Mononuclear cell (primary cell): ENCODE measurements around the gene SHC2. TPM values are rescaled to one million over a fixed set of nuclear protein-coding genes. Genes with fewer than 3 reads are reported as not detected.
"Not testable (repeated sequence)": the region's sequence is repeated elsewhere in the genome, so short reads cannot be mapped to it uniquely, and the experiment has no call there.

Experiments
- H3K27me3 ChIP-seq: 2 replicates; pipeline ENCODE4 v1.6.0; 2011; ENCODE audit warnings: low read length, control low read depth; ENCODE audit not compliant: insufficient read depth
- H3K4me1 ChIP-seq: 2 replicates; pipeline ENCODE4 v1.5.1; 2011; ENCODE audit warnings: mild to moderate bottlenecking, low read length, control low read depth; ENCODE audit not compliant: insufficient read depth
- H3K4me3 ChIP-seq: 2 replicates; pipeline ENCODE4 v1.5.1; 2011; ENCODE audit warnings: mild to moderate bottlenecking, low read length, moderate library complexity
- H3K9me3 ChIP-seq: 2 replicates; pipeline ENCODE4 v1.5.1; 2011; ENCODE audit warnings: low read depth, mild to moderate bottlenecking, control low read depth, low read length
- total RNA-seq: library from RNA; depleted of rRNA; stranded (reverse); fragments of >200 nt; gene quantifications from one replicate; pipeline ENCODE4 v1.2.3, GENCODE V29; 2012

Gene SHC2
- total RNA-seq, 1 donor: 0.42 TPM

DNA sequence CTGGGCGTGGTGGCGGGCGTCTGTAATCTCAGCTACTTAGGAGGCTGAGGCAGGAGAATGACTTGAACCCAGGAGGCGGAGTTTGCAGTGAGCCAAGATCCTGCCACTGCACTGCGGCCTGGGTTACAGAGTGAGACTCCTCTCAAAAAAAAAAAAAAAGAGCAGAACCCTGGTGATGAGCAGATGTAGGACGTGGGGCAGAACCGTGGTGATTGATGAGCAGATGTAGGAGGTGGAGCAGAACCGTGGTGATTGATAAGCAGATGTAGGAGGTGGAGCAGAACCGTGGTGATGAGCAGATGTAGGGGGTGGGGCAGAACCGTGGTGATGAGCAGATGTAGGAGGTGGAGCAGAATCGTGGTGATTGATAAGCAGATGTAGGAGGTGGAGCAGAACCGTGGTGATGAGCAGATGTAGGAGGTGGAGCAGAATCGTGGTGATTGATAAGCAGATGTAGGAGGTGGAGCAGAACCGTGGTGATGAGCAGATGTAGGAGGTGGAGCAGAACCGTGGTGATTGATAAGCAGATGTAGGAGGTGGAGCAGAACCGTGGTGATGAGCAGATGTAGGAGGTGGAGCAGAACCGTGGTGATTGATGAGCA, 80.1 kb downstream of the SHC2 start:
- not testable (repeated sequence) for H3K4me3 ChIP-seq

DNA sequence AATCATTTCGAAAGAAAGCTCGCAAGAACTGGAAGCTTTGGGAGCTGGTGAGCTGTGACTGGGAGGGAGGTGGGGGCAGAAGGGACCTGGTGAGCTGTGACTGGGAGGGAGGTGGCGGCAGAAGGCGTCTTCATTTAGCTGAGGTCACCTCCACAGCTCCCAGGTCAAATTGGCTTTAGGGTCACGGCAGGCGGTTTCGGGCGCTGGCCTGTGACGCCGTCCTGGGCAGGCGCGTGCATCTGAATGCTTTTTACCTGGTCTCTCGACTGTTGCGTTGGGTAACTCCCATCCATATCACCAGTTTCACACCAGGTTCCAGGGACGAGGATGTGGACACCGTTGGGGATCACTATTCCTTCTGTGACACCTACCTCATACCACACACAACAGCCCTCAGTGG, 81.0 kb downstream of the SHC2 start:
- Histone ChIP-seq H3K9me3 (no peaks in the 10 kb centered on the region), H3K27me3 (peaks cover 10% of the 10 kb centered on the region), H3K4me1 (no peaks in the 10 kb centered on the region), H3K4me3 (no peak overlapping the region)

More for the DNA sequence above, 80.1 kb downstream of the SHC2 start:
- not testable (repeated sequence) for H3K9me3 ChIP-seq, H3K4me1 ChIP-seq
- H3K27me3 ChIP-seq: peaks cover 10% of the 10 kb centered on the region

DNA sequence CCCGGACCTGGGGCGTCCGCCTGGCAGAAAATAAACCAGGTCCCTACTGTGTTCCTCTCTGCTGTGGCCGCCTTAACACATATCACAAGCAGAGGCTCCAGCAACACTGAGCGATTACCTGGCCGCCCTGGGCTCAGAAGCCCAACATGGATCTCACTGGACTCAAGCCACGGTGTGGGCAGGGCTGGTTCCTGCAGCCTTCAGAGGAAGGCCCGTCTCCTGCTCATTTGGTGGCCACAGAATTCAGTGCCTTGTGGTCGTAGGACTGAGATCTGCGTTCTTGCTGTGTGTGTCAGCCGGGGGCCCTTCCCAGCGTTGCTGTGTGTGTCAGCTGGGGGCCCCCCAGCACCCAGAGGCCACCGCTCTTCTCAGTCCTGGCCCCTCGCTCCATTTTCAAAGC, 82.1 kb downstream of the SHC2 start:
- no peaks in the 10 kb centered on the region for H3K4me1 ChIP-seq
- H3K27me3 ChIP-seq: peaks cover 3% of the 10 kb centered on the region
- H3K4me3 ChIP-seq: no peak overlapping the region
- H3K9me3 ChIP-seq: no peaks in the 10 kb centered on the region

DNA sequence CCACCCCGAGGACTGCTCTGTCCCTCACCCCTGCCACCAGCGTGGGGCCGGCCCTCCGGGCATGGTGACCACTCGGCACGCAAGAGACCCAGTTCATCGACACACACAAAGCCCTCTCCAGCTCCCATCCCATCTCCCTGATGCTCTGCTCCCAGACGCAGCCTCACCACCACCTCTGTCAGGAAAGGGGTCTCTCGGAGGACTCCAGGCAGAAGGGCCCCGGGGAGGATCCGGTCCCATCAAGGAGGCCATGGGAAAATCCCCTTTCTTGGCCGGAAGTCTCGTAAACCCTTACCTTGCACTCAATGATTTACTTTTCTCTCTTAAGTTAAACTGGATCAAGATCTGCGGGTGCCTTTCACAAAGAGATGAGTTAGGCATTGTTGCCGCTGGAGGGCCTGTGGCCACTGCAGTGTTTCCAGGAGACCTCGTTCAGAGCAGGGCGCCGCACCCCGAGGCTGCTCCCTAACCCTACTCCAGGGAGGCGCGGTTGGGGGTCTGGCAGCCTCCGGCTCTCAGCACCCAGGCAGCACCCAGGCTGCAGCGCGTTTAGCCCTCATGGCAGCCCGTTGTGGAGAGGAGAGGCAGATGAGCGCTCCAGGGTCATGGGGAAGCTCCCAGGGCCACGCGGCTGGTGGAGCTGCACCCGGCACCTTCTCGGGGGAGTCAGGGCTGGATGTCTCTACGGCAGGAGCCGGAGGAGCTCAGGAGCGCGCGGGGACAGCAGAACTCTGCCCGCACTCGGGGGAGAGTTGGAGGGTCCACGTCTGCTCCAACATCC, 82.8 kb downstream of the SHC2 start:
- H3K4me3 ChIP-seq: no peak overlapping the region
- no peaks in the 10 kb centered on the region for H3K9me3 ChIP-seq
- H3K27me3 ChIP-seq: no peaks in the 10 kb centered on the region
- no peaks in the 10 kb centered on the region for H3K4me1 ChIP-seq

DNA sequence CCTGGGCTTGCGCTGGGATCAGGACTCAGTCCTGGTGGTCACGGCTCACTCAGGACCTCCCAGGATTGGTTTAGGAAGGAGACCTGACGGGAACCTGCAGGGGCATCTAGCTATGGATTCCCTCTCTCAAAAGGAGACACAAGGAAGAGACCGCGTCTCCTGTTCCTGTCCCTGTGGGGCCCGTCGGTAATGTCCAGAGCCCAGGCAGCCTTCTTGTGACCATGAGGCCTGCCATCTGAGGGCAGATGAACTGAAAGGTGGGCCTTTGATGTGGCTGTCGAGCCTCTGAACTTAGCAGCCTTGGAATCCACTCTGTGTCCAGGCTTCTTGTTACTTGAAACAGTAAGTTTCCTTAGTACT, 84.7 kb downstream of the SHC2 start:
- Histone ChIP-seq H3K9me3 (no peaks in the 10 kb centered on the region), H3K4me3 (no peak overlapping the region), H3K4me1 (no peaks in the 10 kb centered on the region), H3K27me3 (no peaks in the 10 kb centered on the region)

DNA sequence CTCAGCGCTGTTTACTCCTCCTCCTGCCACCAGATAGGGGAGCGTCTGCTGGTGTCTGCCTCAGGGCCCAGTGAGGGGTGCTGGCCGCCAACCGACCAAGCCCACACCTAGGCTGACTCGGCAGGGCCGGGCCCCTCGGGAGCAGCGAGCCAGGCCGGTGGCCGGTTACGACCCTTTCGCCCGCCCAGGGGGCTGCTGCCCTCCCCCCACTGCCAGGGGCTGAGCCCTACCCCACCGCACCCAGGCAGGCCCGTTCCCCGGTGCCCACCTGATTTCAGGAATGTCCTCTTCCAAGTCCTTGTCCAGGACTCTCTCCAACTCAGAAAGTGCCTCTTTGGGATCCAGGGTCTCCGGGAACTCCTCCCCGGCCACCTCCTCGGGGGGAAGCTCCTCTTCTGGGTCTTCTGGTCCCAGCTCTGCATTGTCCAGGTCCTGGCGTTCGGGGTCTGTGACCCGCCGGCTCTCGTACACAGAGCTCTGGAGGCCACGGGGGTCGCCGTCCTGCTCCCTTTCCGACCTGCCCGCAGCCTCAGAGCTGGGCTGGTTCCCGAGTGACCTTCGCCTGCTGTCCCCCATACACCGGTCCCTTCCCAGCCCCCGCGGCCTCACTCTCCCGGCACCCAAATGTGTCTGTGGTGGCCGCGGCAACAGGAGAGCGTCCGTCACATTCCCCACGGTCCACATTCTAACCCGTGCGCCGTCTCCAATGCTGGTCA, 85.3 kb downstream of the SHC2 start:
- Histone ChIP-seq H3K27me3 (no peaks in the 10 kb centered on the region), H3K9me3 (no peaks in the 10 kb centered on the region), H3K4me1 (no peaks in the 10 kb centered on the region), H3K4me3 (no peak overlapping the region)

DNA sequence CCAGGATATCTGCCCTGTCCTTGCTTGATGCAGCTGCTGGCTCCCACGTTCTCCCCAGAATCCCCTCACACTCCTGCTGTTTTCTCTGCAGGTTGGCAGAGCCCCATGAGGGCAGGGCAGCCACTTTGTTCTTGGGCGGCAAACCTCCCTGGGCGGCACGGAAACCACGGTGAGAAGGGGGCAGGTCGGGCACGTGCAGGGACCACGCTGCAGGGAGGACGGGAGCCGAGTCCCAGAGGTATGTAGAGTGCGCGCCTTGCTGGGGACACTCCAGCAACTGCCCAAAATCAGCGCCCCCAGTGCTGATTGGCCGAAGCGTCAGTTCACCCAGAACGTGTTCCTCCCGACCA, 86.0 kb downstream of the SHC2 start:
- no peaks in the 10 kb centered on the region for H3K9me3 ChIP-seq
- no peaks in the 10 kb centered on the region for H3K27me3 ChIP-seq
- H3K4me1 ChIP-seq: no peaks in the 10 kb centered on the region
- no peak overlapping the region for H3K4me3 ChIP-seq

DNA sequence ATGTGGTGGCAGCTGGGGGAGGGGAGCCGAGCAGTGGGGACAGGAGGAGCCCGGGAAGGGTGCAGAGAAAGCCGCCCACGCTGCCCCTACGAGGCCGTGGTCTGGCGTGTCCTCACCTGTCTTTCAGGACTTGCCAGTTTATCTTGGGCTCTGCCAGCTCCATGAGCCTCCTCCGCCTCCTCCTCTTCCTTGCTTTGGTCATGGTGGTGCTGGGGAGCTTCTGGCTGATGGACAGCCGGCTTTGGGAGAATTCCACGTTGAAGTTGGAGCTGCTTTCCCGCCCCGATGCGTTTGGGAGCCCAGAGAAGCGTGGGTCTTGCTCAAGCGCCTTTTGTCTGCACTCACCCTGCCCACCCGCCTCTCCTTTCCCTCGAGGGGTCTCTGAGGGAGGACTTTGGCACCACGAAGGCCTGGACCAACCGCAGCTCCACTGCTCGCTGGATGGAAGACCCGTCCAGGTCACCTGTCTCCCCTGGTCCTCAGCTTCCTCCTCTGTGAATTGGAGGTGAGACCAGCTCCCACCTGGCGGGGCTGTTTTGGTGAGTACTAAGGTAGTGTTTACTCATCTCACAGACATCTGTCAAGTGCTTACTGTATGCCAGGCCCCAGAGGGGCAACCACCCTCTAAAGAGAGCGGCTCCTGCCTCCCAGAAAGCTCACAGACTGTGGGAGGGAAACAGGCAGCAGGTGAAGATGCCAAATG, 86.5 kb downstream of the SHC2 start:
- H3K4me3 ChIP-seq: no peak overlapping the region
- H3K9me3 ChIP-seq: no peaks in the 10 kb centered on the region
- no peaks in the 10 kb centered on the region for H3K4me1 ChIP-seq
- H3K27me3 ChIP-seq: no peaks in the 10 kb centered on the region

DNA sequence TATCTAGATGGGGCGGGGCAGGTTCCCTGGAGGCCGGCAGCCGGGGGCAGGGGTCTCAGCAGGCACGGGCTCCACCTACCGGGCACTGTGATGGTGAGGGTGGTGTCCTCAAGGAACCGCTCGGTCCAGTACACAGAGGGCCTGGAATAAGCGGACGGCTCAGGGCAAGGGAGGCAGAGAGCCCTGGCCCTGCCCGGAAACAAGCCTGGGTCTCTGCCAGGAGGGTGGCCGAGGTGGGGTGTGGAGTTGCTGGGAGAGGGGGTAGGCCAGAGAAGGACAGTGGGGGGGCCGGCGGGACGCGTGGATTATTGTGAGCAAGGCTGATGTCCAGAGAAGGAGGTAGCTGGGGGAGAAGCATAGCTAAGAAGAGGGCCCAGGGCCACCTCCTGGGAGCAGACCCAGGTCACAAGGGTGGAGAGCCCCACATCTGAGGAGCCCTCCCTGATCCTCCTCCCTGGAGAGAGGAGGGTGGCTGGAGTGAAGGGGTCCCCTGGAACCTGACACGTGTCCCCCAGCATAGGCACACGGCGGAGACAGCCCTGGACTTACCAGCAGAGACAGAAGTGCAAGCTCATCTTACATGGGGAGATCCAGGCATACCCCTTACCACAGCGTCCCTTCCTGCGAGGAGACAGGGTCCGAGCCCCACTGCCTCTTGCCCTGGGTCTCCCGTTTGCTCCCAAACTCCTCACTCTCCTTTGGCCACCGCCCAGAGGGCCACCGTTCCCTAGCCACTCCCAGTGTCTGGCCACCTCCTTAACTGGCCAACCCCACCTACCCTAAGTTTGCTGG, 87.2 kb downstream of the SHC2 start:
- H3K4me3 ChIP-seq: no peak overlapping the region
- no peaks in the 10 kb centered on the region for H3K27me3 ChIP-seq
- H3K4me1 ChIP-seq: no peaks in the 10 kb centered on the region
- no peaks in the 10 kb centered on the region for H3K9me3 ChIP-seq

DNA sequence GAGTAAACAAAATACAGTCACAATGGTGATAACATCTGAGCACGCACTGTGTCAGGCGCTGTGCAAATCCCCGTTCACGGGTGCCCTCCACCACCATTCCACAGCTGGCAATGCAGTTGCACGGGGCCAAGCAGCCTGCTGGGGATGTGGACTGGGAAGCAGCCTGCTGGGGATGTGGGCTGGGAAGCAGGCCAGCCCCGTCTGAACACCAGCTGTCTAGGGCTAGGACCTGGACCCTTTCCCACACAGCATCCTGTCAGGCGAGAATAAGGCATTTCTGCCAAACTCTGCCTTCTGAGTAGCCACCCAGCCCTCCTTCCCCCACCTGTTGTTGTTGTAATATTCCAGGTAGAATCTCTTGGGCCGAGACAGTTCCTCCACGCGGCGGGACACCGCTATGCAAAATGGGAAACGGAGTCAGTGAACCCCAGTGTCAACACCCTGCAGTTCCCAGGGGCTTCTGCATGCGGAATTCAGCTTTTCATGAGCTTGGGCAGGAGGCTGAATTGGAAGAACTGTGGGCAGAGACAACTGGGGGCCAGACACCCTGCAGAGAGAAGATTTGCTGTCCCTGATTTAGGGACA, 88.4 kb downstream of the SHC2 start:
- no peaks in the 10 kb centered on the region for H3K9me3 ChIP-seq
- no peaks in the 10 kb centered on the region for H3K4me1 ChIP-seq
- H3K27me3 ChIP-seq: no peaks in the 10 kb centered on the region
- no peak overlapping the region for H3K4me3 ChIP-seq

DNA sequence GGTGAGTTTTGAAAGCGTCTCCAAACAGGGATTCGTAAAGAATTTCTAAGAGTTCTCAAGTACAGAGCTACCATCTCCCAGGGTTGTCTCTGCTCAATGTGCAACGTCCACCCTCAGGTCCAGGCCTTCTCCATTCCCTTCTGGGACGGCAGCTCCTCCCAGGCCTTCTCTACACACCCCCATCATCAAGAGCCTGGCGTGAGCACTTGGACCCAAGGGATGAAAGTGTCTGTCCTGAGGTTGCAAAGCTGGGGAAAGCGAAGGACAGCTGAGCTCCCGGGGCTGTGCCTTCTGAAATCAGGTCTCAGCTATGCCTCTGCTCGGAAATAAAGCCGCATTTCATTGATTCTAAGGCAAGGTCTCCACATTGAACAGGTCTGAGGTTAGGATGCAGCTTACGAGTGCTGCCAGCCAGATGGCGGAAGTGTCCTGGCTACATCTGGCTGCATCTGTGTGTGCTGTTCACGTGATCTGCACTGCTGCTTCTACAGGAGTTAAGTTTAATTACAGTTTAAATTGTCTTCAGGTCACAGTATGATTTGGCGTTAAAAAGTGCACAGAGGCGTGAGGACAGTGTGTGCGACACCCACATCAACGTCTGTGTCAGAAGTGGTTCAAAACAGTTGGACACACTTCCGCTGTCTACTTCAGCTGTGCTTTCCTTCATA, 89.2 kb downstream of the SHC2 start:
- H3K27me3 ChIP-seq: no peaks in the 10 kb centered on the region
- H3K4me3 ChIP-seq: no peak overlapping the region
- H3K4me1 ChIP-seq: no peaks in the 10 kb centered on the region
- H3K9me3 ChIP-seq: no peaks in the 10 kb centered on the region

DNA sequence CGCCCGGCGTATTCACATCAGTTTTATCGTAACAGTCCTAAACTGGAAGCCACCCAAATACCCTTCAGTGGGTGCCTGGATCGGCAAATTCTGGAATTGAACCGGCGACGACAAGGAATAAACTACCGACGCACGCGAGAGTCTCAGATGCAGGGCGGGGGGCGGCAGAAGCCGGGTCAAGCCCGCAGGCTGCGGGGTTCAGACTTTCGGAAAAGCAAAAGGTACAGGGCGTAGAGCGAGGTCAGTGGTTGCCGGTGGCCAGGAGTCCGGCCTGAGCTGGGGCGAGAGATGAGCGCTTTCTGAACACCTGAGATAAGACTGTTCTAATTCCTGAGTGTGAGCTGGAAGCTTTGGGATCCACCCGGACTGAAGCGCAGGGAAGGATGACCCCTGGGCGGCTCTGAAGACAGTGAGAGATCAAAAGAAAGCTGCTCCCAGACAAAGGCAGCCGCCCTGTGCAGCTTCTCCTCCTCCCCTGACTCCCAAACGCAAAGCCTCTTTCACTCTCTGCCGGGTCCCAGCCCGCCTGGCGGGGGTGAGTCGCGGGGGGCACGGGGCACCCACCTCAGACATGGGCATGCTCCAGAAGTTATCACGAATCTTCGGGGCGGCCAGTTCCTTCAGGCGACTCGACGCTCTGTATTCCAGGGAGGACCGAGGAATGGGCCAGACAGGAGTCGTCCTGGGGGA, 90.0 kb downstream of the SHC2 start:
- no peaks in the 10 kb centered on the region for H3K9me3 ChIP-seq
- H3K27me3 ChIP-seq: no peaks in the 10 kb centered on the region
- H3K4me1 ChIP-seq: no peaks in the 10 kb centered on the region
- no peak overlapping the region for H3K4me3 ChIP-seq

DNA sequence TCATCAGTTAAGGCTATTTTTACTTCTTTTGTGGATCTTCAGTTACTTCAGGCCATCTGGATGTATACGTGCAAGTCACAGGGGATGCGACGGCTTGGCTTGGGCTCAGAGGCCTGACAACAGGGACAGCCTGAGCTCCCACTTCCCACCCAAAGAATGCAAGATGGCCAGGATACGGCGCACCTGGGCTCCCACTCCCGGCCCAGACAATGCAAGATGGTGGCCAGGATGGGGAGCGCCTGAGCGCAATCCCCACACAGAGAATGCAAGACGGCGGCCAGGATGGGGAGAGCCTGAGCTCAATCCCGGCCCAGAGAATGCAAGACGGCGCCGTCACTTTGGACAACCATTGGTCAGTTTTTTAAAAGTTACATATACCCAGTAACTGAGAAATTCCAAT, 91.0 kb downstream of the SHC2 start:
- Histone ChIP-seq H3K4me3 (no peak overlapping the region), H3K4me1 (no peaks in the 10 kb centered on the region), H3K27me3 (no peaks in the 10 kb centered on the region), H3K9me3 (no peaks in the 10 kb centered on the region)
